ENCODE measurements around the gene MRPS30.

The MRPS30 gene

GRCh38 chr5:44835693-44836092 lies 26.9 kb downstream of the MRPS30 start:
- no peaks in the 10 kb centered on the region for H3K4me1 ChIP-seq
- H3K4me3 ChIP-seq, result no peak overlapping the region
- no peaks in the 10 kb centered on the region for H3K36me3 ChIP-seq (replicated peaks)
- in situ Hi-C loops (cut with MboI; ENCODE audit: low sequenced_read_pairs), result no loop called here
- H3K27me3 ChIP-seq (ENCODE audit: low read depth), result no peaks in the 10 kb centered on the region
- H3K9me3 ChIP-seq, result no peaks in the 10 kb centered on the region
- no peak for DNase-seq (ENCODE audit: low spot score in 2 of 2)

- Histone ChIP-seq H3K9me3 (no peaks in the 10 kb centered on the region), H3K36me3 (replicated peaks) (no peaks in the 10 kb centered on the region), H3K27me3 (ENCODE audit: low read depth) (no peaks in the 10 kb centered on the region), H3K4me1 (no peaks in the 10 kb centered on the region), H3K4me3 (no peak overlapping the region)
- in situ Hi-C loops (cut with MboI; ENCODE audit: low sequenced_read_pairs), result no loop called here
- no peak for DNase-seq (ENCODE audit: low spot score in 2 of 2)
These were observed 30.4 kb downstream of the MRPS30 start for GRCh38 chr5:44839018-44839681.

- Histone ChIP-seq H3K9me3 (no peaks in the 10 kb centered on the region), H3K4me1 (no peaks in the 10 kb centered on the region), H3K4me3 (no peak overlapping the region), H3K36me3 (replicated peaks) (no peaks in the 10 kb centered on the region), H3K27me3 (ENCODE audit: low read depth) (no peaks in the 10 kb centered on the region)
- no peak for DNase-seq (ENCODE audit: low spot score in 2 of 2)
- in situ Hi-C loops (cut with MboI; ENCODE audit: low sequenced_read_pairs), result no loop called here
These were observed 33.9 kb downstream of the MRPS30 start for GRCh38 chr5:44842496-44843282.

GRCh38 chr5:44844744-44845143 lies 36.0 kb downstream of the MRPS30 start:
- no peak for DNase-seq (ENCODE audit: low spot score in 2 of 2)

GRCh38 chr5:44845777-44846176 lies 37.0 kb downstream of the MRPS30 start:
- H3K4me3 ChIP-seq, result no peak overlapping the region
- DNase-seq (ENCODE audit: low spot score in 2 of 2), result no peak
- no peaks in the 10 kb centered on the region for H3K36me3 ChIP-seq (replicated peaks)
- H3K9me3 ChIP-seq, result no peaks in the 10 kb centered on the region
- in situ Hi-C loops (cut with MboI; ENCODE audit: low sequenced_read_pairs), result no loop called here
- no peaks in the 10 kb centered on the region for H3K27me3 ChIP-seq (ENCODE audit: low read depth)
- no peaks in the 10 kb centered on the region for H3K4me1 ChIP-seq

More at GRCh38 chr5:44844744-44845143, 36.0 kb downstream of the MRPS30 start:
- Histone ChIP-seq H3K4me1 (no peaks in the 10 kb centered on the region), H3K4me3 (no peak overlapping the region), H3K36me3 (replicated peaks) (no peaks in the 10 kb centered on the region), H3K9me3 (no peaks in the 10 kb centered on the region), H3K27me3 (ENCODE audit: low read depth) (no peaks in the 10 kb centered on the region)
- in situ Hi-C loops (cut with MboI; ENCODE audit: low sequenced_read_pairs), result no loop called here

GRCh38 chr5:44847206-44847852 lies 38.6 kb downstream of the MRPS30 start:
- DNase-seq (ENCODE audit: low spot score in 2 of 2), result no peak
- no peaks in the 10 kb centered on the region for H3K27me3 ChIP-seq (ENCODE audit: low read depth)
- no peaks in the 10 kb centered on the region for H3K9me3 ChIP-seq
- in situ Hi-C loops (cut with MboI; ENCODE audit: low sequenced_read_pairs), result no loop called here
- no peaks in the 10 kb centered on the region for H3K36me3 ChIP-seq (replicated peaks)
- no peaks in the 10 kb centered on the region for H3K4me1 ChIP-seq
- no peak overlapping the region for H3K4me3 ChIP-seq

- in situ Hi-C loops (cut with MboI; ENCODE audit: low sequenced_read_pairs), result no loop called here
- Histone ChIP-seq H3K9me3 (no peaks in the 10 kb centered on the region), H3K27me3 (ENCODE audit: low read depth) (0 out of 2 replicates have a peak, but pooled peaks cover 4% of the 10 kb centered on the region), H3K36me3 (replicated peaks) (no peaks in the 10 kb centered on the region), H3K4me1 (no peaks in the 10 kb centered on the region), H3K4me3 (no peak overlapping the region)
- no peak for DNase-seq (ENCODE audit: low spot score in 2 of 2)
These were observed 51.5 kb downstream of the MRPS30 start for GRCh38 chr5:44860267-44860666.

GRCh38 chr5:44862808-44863207 lies 54.1 kb downstream of the MRPS30 start:
- DNase-seq (ENCODE audit: low spot score in 2 of 2), result peak in 1 of 2 experiments; percentile 26
- Histone ChIP-seq H3K9me3 (no peaks in the 10 kb centered on the region), H3K27me3 (ENCODE audit: low read depth) (0 out of 2 replicates have a peak, but pooled peaks cover 4% of the 10 kb centered on the region), H3K4me1 (no peaks in the 10 kb centered on the region), H3K36me3 (replicated peaks) (no peaks in the 10 kb centered on the region), H3K4me3 (no peak overlapping the region)
- in situ Hi-C loops (cut with MboI; ENCODE audit: low sequenced_read_pairs), result no loop called here

Measured in HAP-1 (cell line).